ENCODE data around the gene MDH1B. TPM values are rescaled to one million over a fixed set of nuclear protein-coding genes. Genes with fewer than 3 reads are reported as not detected.
A peak's percentile ranks its signal among the peaks of the same experiment; 100 is the strongest.

Gene MDH1B
- total RNA-seq, 5 donors from 2014 or later (not counting 1 experiment from before 2014, with no cell fraction given) = 0.20 to 0.41 (median 0.34) TPM; not detected in 1

DNA sequence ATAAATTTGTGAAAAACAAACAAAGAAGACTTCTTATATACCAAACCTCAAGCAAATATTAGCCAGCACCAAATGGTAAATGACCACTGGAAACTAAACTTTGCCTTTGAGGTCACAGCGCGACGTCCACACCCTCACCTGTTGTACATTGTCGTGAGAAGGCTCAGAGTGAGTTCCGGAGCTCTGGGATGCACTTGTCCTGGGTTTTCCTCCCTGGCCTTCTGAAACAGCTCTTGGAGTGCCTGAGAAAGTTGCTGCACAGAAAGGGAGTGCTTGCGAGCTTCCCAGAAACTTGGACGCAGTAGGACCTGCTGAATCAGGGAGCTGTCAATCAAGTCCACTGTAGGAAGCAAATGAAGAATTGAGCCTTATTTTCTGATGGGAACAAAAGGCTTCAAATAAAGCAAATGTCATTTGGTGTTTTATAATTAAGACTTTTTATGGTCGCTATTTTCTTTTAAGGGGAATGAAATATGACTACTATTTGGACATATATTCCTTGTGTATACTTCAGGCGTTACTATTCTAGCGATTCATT, 57.9 kb downstream of the MDH1B start:
- WGBS (ENCODE audit: insufficient coverage) = 95% methylated on average over 6 of the region's 10 CpGs
- no peak for DNase-seq
- H3K36me3 ChIP-seq (ENCODE audit: control insufficient read depth in 2 of 2, extremely low read depth in 1 of 2, insufficient read depth in 1 of 2, low read length in 1 of 2) = no peaks in the 10 kb centered on the region
- H3K9me3 ChIP-seq = no peaks in the 10 kb centered on the region
- Mint-ChIP-seq H3K9me3 (no peaks in the 10 kb centered on the region), H3K27ac (no peak overlapping the region), H3K4me1 (no peaks in the 10 kb centered on the region), H3K4me3 (no peak overlapping the region), H3K36me3 (no peaks in the 10 kb centered on the region), H3K27me3 (peaks cover 4 to 8% of the 10 kb centered on the region in 2 donors)
- no peak overlapping the region for H3K4me3 ChIP-seq (ENCODE audit: control insufficient read depth in 1 of 2, extremely low read depth in 1 of 2, low read length in 1 of 2)
- CTCF ChIA-PET = interaction anchor here (0.6 to 0.7 kb wide), 2 partner anchors 9 to 11 kb away, joined by 4 read pairs; no protein-coding TSS in a partner anchor
- H3K27me3 ChIP-seq (replicated peaks in 1 of 2; ENCODE audit: control insufficient read depth in 2 of 2, extremely low read depth in 1 of 2, insufficient read depth in 2 of 2, low read length in 1 of 2) = peaks cover 0 to 4% of the 10 kb centered on the region in 2 experiments
- no peak for ATAC-seq (replicated peaks in 1 of 4)
- H3K27ac ChIP-seq (ENCODE audit: low read length) = no peak overlapping the region
- POLR2A ChIA-PET = no interaction called here
- no peaks in the 10 kb centered on the region for H3K4me1 ChIP-seq (ENCODE audit: control insufficient read depth in 1 of 2, extremely low read depth in 1 of 2, insufficient read depth in 2 of 2, low read length in 2 of 2)

DNA sequence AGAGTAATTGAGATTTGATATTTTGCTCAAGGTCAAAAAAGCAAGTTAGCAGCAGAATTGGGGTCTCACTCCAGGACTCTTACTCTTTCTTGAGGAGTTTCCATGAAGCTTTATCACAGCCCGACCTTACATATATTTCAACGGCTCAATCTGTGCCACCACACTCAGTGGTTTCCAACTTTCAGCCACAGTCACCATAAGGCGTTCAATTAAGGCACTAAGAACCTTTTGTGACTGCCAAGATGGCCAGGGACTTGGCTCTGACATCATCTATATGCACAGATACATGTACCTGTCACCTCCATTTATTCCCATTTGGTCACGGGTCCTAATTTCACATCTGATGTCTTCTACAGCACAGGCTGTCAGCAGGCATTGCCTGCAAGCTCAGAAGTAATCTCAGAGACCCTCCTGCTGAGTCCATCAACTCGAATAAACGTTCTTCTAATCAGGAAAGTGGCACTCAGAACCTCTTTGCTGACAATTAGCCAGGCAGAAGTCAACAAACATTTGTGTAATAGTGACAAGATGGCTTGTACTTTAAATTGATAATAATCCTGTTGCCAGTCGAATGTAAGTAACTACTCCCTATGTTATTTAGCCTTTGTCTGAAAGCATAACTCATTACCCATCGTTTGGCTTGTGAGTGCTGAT, 63.0 kb downstream of the MDH1B start:
- DNase-seq = no peak
- ChIA-PET CTCF (no interaction called here), POLR2A (no interaction called here)
- Histone ChIP-seq H3K27ac (ENCODE audit: low read length) (no peak overlapping the region), H3K36me3 (ENCODE audit: control insufficient read depth in 2 of 2, extremely low read depth in 1 of 2, insufficient read depth in 1 of 2, low read length in 1 of 2) (no peaks in the 10 kb centered on the region), H3K27me3 (replicated peaks in 1 of 2; ENCODE audit: control insufficient read depth in 2 of 2, extremely low read depth in 1 of 2, insufficient read depth in 2 of 2, low read length in 1 of 2) (peaks cover 0 to 8% of the 10 kb centered on the region in 2 experiments), H3K4me1 (ENCODE audit: control insufficient read depth in 1 of 2, extremely low read depth in 1 of 2, insufficient read depth in 2 of 2, low read length in 2 of 2) (no peaks in the 10 kb centered on the region), H3K9me3 (no peaks in the 10 kb centered on the region), H3K4me3 (ENCODE audit: control insufficient read depth in 1 of 2, extremely low read depth in 1 of 2, low read length in 1 of 2) (no peak overlapping the region)
- Mint-ChIP-seq H3K27me3 (peaks cover 13 to 18% of the 10 kb centered on the region in 2 donors), H3K9me3 (no peaks in the 10 kb centered on the region), H3K4me1 (peaks cover 0 to 5% (median 2%) of the 10 kb centered on the region in 3 donors), H3K36me3 (no peaks in the 10 kb centered on the region), H3K4me3 (no peak overlapping the region), H3K27ac (no peak overlapping the region)
- 78% methylated on average over 3 of the region's 8 CpGs for WGBS (ENCODE audit: insufficient coverage)
- no peak for ATAC-seq (replicated peaks in 1 of 4)

DNA sequence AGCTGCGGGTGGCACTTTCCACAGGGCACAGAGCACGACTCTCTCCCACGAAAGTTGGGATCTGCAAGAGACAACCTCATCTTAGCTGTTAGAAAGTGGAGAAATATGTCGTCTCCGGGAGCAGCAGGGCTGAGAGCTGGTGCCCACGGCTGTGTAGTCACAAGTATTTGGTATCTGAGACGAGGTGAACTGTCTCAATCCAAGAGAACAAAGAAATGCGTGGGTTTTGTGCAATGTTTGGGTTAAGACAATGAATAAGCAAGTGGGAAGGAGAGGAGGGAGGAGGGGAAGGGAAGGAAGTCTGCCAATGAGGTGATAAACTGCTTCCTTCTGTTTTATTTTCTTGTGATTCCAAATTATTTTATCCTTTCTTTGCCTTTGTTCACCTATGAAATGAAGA, 65.0 kb downstream of the MDH1B start:
- Histone ChIP-seq H3K27ac (ENCODE audit: low read length) (no peak overlapping the region), H3K4me3 (ENCODE audit: control insufficient read depth in 1 of 2, extremely low read depth in 1 of 2, low read length in 1 of 2) (no peak overlapping the region), H3K27me3 (replicated peaks in 1 of 2; ENCODE audit: control insufficient read depth in 2 of 2, extremely low read depth in 1 of 2, insufficient read depth in 2 of 2, low read length in 1 of 2) (peaks cover 0 to 8% of the 10 kb centered on the region in 2 experiments), H3K9me3 (no peaks in the 10 kb centered on the region), H3K4me1 (ENCODE audit: control insufficient read depth in 1 of 2, extremely low read depth in 1 of 2, insufficient read depth in 2 of 2, low read length in 2 of 2) (no peaks in the 10 kb centered on the region), H3K36me3 (ENCODE audit: control insufficient read depth in 2 of 2, extremely low read depth in 1 of 2, insufficient read depth in 1 of 2, low read length in 1 of 2) (no peaks in the 10 kb centered on the region)
- Mint-ChIP-seq H3K27ac (no peak overlapping the region), H3K9me3 (no peaks in the 10 kb centered on the region), H3K4me3 (no peak overlapping the region), H3K36me3 (no peaks in the 10 kb centered on the region), H3K27me3 (peaks cover 13 to 18% of the 10 kb centered on the region in 2 donors), H3K4me1 (peaks cover 0 to 5% (median 2%) of the 10 kb centered on the region in 3 donors)
- no peak for ATAC-seq (replicated peaks in 1 of 4)
- POLR2A ChIA-PET = no interaction called here
- DNase-seq = no peak
- CTCF ChIA-PET = interaction anchor here (0.5 to 1.4 kb wide), 2 partner anchors 58 to 100 kb away, joined by 3 read pairs; no protein-coding TSS in a partner anchor
- WGBS (ENCODE audit: insufficient coverage) = 0% methylated on average over 4 of the region's 8 CpGs

DNA sequence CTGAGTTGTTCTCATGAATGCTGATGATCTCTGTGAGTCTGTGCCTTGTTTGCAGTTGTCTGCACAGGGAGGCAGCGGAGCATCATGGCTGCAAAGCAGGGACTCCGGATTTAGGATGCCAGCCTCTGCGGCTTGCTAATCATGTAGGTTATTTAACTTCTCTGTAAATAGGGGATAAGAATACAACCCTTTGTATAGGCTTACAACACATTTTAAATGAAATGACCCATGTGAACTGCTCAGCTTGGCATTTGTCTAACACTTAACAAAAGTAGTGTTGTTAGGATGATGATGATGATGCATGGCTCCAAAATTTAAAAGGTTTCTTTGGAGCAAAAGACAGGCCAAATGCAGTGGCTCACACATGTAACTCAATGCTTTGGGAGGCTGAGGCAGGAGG, 66.3 kb downstream of the MDH1B start:
- Mint-ChIP-seq H3K4me1 (peaks cover 0 to 5% (median 2%) of the 10 kb centered on the region in 3 donors), H3K27ac (no peak overlapping the region), H3K4me3 (no peak overlapping the region), H3K27me3 (peaks cover 13 to 18% of the 10 kb centered on the region in 2 donors), H3K36me3 (no peaks in the 10 kb centered on the region), H3K9me3 (no peaks in the 10 kb centered on the region)
- H3K4me3 ChIP-seq (ENCODE audit: control insufficient read depth in 1 of 2, extremely low read depth in 1 of 2, low read length in 1 of 2) = no peak overlapping the region
- no peaks in the 10 kb centered on the region for H3K36me3 ChIP-seq (ENCODE audit: control insufficient read depth in 2 of 2, extremely low read depth in 1 of 2, insufficient read depth in 1 of 2, low read length in 1 of 2)
- no peak overlapping the region for H3K27ac ChIP-seq (ENCODE audit: low read length)
- ChIA-PET CTCF (interaction anchor here (0.6 to 0.7 kb wide), 3 partner anchors 8 to 931 kb away, joined by 3 to 4 read pairs (median 4); no protein-coding TSS in a partner anchor), POLR2A (no interaction called here)
- peaks cover 0 to 8% of the 10 kb centered on the region in 2 experiments for H3K27me3 ChIP-seq (replicated peaks in 1 of 2; ENCODE audit: control insufficient read depth in 2 of 2, extremely low read depth in 1 of 2, insufficient read depth in 2 of 2, low read length in 1 of 2)
- no peaks in the 10 kb centered on the region for H3K4me1 ChIP-seq (ENCODE audit: control insufficient read depth in 1 of 2, extremely low read depth in 1 of 2, insufficient read depth in 2 of 2, low read length in 2 of 2)
- no peak for ATAC-seq (replicated peaks in 1 of 4)
- DNase-seq = no peak
- no CpG with 5 or more reads among the region's 3 CpGs for WGBS (ENCODE audit: insufficient coverage)
- no peaks in the 10 kb centered on the region for H3K9me3 ChIP-seq

DNA sequence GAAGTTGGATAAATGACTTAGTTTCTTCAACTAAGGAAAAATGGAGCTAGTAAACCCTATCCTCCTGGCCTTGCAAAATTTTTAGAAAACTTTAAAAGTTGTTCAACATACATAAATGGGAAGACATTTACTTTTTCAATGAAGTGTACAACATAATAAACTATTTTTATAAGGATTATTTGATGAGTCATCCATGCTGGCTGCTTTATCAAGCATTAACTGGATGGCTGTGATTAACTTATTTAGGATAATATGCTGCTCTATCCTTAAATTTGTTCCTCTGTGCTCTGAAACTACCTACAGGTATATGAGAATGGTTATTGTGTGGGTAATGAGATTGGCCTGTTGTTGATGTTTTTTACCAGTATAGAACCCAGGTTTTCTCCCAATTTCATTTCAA, 68.2 kb downstream of the MDH1B start:
- no peak overlapping the region for H3K4me3 ChIP-seq (ENCODE audit: control insufficient read depth in 1 of 2, extremely low read depth in 1 of 2, low read length in 1 of 2)
- ChIA-PET CTCF (interaction anchor here (1.1 kb wide), 2 partner anchors 10 to 84 kb away, joined by 4 to 5 read pairs; no protein-coding TSS in a partner anchor), POLR2A (no interaction called here)
- Mint-ChIP-seq H3K27ac (no peak overlapping the region), H3K4me1 (peaks cover 0 to 5% (median 2%) of the 10 kb centered on the region in 3 donors), H3K36me3 (no peaks in the 10 kb centered on the region), H3K4me3 (no peak overlapping the region), H3K27me3 (peaks cover 9 to 13% of the 10 kb centered on the region in 2 donors), H3K9me3 (no peaks in the 10 kb centered on the region)
- peaks cover 0 to 4% of the 10 kb centered on the region in 2 experiments for H3K27me3 ChIP-seq (replicated peaks in 1 of 2; ENCODE audit: control insufficient read depth in 2 of 2, extremely low read depth in 1 of 2, insufficient read depth in 2 of 2, low read length in 1 of 2)
- no peaks in the 10 kb centered on the region for H3K9me3 ChIP-seq
- no peaks in the 10 kb centered on the region for H3K4me1 ChIP-seq (ENCODE audit: control insufficient read depth in 1 of 2, extremely low read depth in 1 of 2, insufficient read depth in 2 of 2, low read length in 2 of 2)
- DNase-seq (no peak), ATAC-seq (replicated peaks in 1 of 4) (no peak)
- H3K27ac ChIP-seq (ENCODE audit: low read length) = no peak overlapping the region
- no peaks in the 10 kb centered on the region for H3K36me3 ChIP-seq (ENCODE audit: control insufficient read depth in 2 of 2, extremely low read depth in 1 of 2, insufficient read depth in 1 of 2, low read length in 1 of 2)

DNA sequence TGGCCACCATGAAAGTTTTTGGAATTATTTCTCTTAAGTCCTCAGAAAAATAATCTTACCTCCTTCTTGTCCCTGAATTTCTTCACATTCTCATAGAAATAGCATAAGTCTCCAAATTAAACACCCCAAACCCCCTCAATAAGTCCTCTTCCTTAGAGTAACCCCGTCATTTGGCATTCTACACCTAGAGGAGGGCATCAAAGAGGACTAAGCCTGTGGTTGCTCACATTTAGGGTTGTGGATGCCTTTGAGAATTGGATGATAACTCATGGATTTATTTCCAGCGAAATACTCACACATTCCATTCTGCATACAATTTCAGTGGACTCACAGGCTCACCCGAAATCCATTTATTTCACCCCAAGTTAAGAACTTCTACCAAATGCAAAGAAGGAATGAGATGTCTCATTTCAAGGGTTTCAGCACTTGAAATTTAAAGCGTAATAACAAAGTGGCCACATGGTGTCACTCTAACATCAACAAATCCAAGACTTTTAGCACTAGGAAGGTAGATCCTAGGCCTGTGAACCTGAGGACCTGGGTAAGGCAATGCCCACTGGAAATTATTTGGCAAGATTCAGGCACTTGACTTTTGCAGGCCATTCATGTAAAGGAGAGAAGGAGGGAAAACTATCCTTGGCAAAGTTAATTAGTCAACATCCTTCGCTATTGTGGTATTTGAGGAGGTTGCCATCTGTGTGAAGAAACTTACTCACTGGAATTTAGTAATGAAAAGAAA, 71.6 kb downstream of the MDH1B start:
- Histone ChIP-seq H3K27ac (ENCODE audit: low read length) (no peak overlapping the region), H3K36me3 (ENCODE audit: control insufficient read depth in 2 of 2, extremely low read depth in 1 of 2, insufficient read depth in 1 of 2, low read length in 1 of 2) (no peaks in the 10 kb centered on the region), H3K9me3 (no peaks in the 10 kb centered on the region), H3K27me3 (replicated peaks in 1 of 2; ENCODE audit: control insufficient read depth in 2 of 2, extremely low read depth in 1 of 2, insufficient read depth in 2 of 2, low read length in 1 of 2) (no peaks in the 10 kb centered on the region), H3K4me1 (ENCODE audit: control insufficient read depth in 1 of 2, extremely low read depth in 1 of 2, insufficient read depth in 2 of 2, low read length in 2 of 2) (no peaks in the 10 kb centered on the region), H3K4me3 (ENCODE audit: control insufficient read depth in 1 of 2, extremely low read depth in 1 of 2, low read length in 1 of 2) (no peak overlapping the region)
- no peaks in the 10 kb centered on the region for H3K9me3 Mint-ChIP-seq
- no peaks in the 10 kb centered on the region for H3K27me3 Mint-ChIP-seq
- peak in 3 of 4 experiments; percentile 24 to 44 (median 42) for ATAC-seq (replicated peaks in 1 of 4)
- DNase-seq = peak in 16 of 35 experiments; percentile 1 to 75 (median 10)
- H3K27ac Mint-ChIP-seq = no peak overlapping the region
- peaks cover 4 to 5% (median 5%) of the 10 kb centered on the region in 3 donors for H3K4me1 Mint-ChIP-seq
- H3K4me3 Mint-ChIP-seq = no peak overlapping the region
- 7% methylated on average over 2 of the region's 5 CpGs for WGBS (ENCODE audit: insufficient coverage)
- H3K36me3 Mint-ChIP-seq = no peaks in the 10 kb centered on the region
- ChIA-PET CTCF (no interaction called here), POLR2A (no interaction called here)

Measured in T-cell (primary cell).